GM12878 (cell line): ENCODE data around the gene TMTC1. TPM values are rescaled to one million over a fixed set of nuclear protein-coding genes. Genes with fewer than 3 reads are reported as not detected.

Source experiments
- ATAC-seq: fragments of 200-7000 bp; cut with Tn5 transposase; 3 replicates; pipeline ENCODE4 v1.9.1; 2020; ENCODE audit warnings: mild to moderate bottlenecking, moderate library complexity
- BruUV-seq: library from RNA; stranded (reverse); fragments of 400-500 nt; replicated peaks from 2 replicates; lab custom pipeline; 2021; lab: Mats Ljungman, UMichigan
- CTCF ChIA-PET: fragments of 300-600 bp; sonication (Branson Sonifier 250); formaldehyde crosslinking; extraction: SDS; loops from one replicate; lab custom pipeline; 2021; ENCODE audit warnings: inconsistent platforms; lab: Yijun Ruan, JAX
- POLR2A ChIA-PET: fragments of 350-600 bp; formaldehyde crosslinking; extraction: SDS; loops from one replicate; lab custom pipeline; 2021; ENCODE audit warnings: inconsistent platforms; lab: Charles Lee
- RAD21 ChIA-PET: fragments of 300-600 bp; sonication (Branson Sonifier 250); formaldehyde crosslinking; loops from one replicate; lab custom pipeline; 2023; ENCODE audit warnings: antibody characterized with exemption; ENCODE audit not compliant: unreplicated experiment; lab: Charles Lee
- SMC1A ChIA-PET: fragments of 300-600 bp; sonication (Branson Sonifier 250); formaldehyde crosslinking; loops from one replicate; lab custom pipeline; 2023; ENCODE audit not compliant: unreplicated experiment, uncharacterized antibody; lab: Charles Lee
- DNase-seq: peaks from one replicate; pipeline ENCODE4 v3.0.0-alpha.2; 2011; ENCODE audit warnings: low read depth, low spot score
- FAIRE-seq: peaks from 3 replicates; lab custom pipeline; 2011; peaks lifted over from hg19 to GRCh38; lab: Jason Lieb, UNC
- H2AFZ ChIP-seq: 2 replicates; pipeline ENCODE4 v1.6.0; 2011; ENCODE audit warnings: low read depth, low read length, control low read depth; ENCODE audit not compliant: control insufficient read depth
- H3K27ac ChIP-seq: 2 replicates; pipeline ENCODE4 v1.5.1; 2011; ENCODE audit warnings: control low read depth; ENCODE audit not compliant: control insufficient read depth, insufficient read depth
- H3K27me3 ChIP-seq, 2 experiments: replicated peaks in 1 of 2; 2 replicates each; pipeline versions ENCODE4 v1.6.0 to v1.6.1; 2011; ENCODE audit warnings: low read length in 1 of 2; ENCODE audit not compliant: control insufficient read depth in 2 of 2, insufficient read depth in 2 of 2
- H3K36me3 ChIP-seq, 2 experiments: 2 replicates each; pipeline ENCODE4 v1.5.1; 2011; ENCODE audit warnings: low read length in 1 of 2; ENCODE audit not compliant: control insufficient read depth in 2 of 2, insufficient read depth in 2 of 2
- H3K4me1 ChIP-seq: 2 replicates; pipeline ENCODE4 v1.6.1; 2011; ENCODE audit warnings: mild to moderate bottlenecking, low read length, moderate library complexity, mixed read lengths; ENCODE audit not compliant: control insufficient read depth, insufficient read depth
- H3K4me2 ChIP-seq: 2 replicates; pipeline ENCODE4 v1.6.0; 2011; ENCODE audit warnings: control low read depth; ENCODE audit not compliant: control insufficient read depth, insufficient read depth
- H3K4me3 ChIP-seq: fragments of 200-600 bp; sonication (generic); 2 replicates; pipeline ENCODE4 v1.5.1; 2016
- H3K79me2 ChIP-seq: 2 replicates; pipeline ENCODE4 v1.6.0; 2011; ENCODE audit warnings: low read length; ENCODE audit not compliant: control insufficient read depth, insufficient read depth
- H3K9ac ChIP-seq: 2 replicates; pipeline ENCODE4 v1.8.0; 2011; ENCODE audit warnings: low read length, control low read depth, mixed read lengths; ENCODE audit not compliant: control insufficient read depth, insufficient read depth
- H3K9me3 ChIP-seq: replicated peaks from 3 replicates; pipeline ENCODE4 v1.5.1; 2011; ENCODE audit warnings: mild to moderate bottlenecking, low read length; ENCODE audit not compliant: control insufficient read depth, insufficient read depth
- H4K20me1 ChIP-seq: 2 replicates; pipeline ENCODE4 v1.6.0; 2011; ENCODE audit not compliant: control insufficient read depth, insufficient read depth
- ASH2L ChIP-seq: fragments of 300-600, 200-600 bp; sonication (generic); IDR thresholded peaks from 2 replicates; pipeline ENCODE4 v1.6.1; 2017; ENCODE audit warnings: low read depth, mild to moderate bottlenecking, borderline replicate concordance
- EED ChIP-seq: sonication (generic); IDR thresholded peaks from 2 replicates; pipeline ENCODE4 v1.6.1; 2016; ENCODE audit warnings: antibody characterized with exemption, low read depth
- HDGF ChIP-seq: fragments of 450-650 bp; IDR thresholded peaks from 2 replicates; pipeline ENCODE4 v1.6.1; 2016; ENCODE audit warnings: antibody characterized with exemption
- MEF2A ChIP-seq: IDR thresholded peaks from 2 replicates; pipeline ENCODE4 v1.6.1; 2011; ENCODE audit warnings: low read depth, mild to moderate bottlenecking, low read length, moderate library complexity; ENCODE audit not compliant: insufficient read depth
- MYC ChIP-seq: IDR thresholded peaks from 2 replicates; pipeline ENCODE4 v1.6.1; 2011; ENCODE audit warnings: mild to moderate bottlenecking, low read length, moderate library complexity, inconsistent platforms; ENCODE audit not compliant: insufficient read depth, insufficient replicate concordance, insufficient read length, severe bottlenecking
- NR2C1 ChIP-seq: fragments of 450-650 bp; IDR thresholded peaks from 2 replicates; pipeline ENCODE4 v1.6.1; 2017; ENCODE audit warnings: antibody characterized with exemption, mild to moderate bottlenecking, moderate library complexity
- POLR2AphosphoS5 ChIP-seq: IDR thresholded peaks from 2 replicates; pipeline ENCODE4 v1.6.1; 2011; ENCODE audit warnings: mild to moderate bottlenecking, low read length, inconsistent platforms
- RCOR1 ChIP-seq: conservative IDR thresholded peaks from 2 replicates; pipeline ENCODE4 v1.6.1; 2012; ENCODE audit warnings: low read depth, low read length, improper control_type of control experiment
- SMAD5 ChIP-seq: IDR thresholded peaks from 2 replicates; pipeline ENCODE4 v1.6.1; 2016; ENCODE audit warnings: antibody characterized with exemption, low read depth
- SREBF2 ChIP-seq: IDR thresholded peaks from 2 replicates; pipeline ENCODE4 v1.6.1; 2012; ENCODE audit warnings: mild to moderate bottlenecking, low read length
- ZNF217 ChIP-seq: fragments of 450-650 bp; IDR thresholded peaks from 2 replicates; pipeline ENCODE4 v1.6.1; 2017; ENCODE audit warnings: antibody characterized with exemption, mild to moderate bottlenecking
- WGBS: methylation state at CpG from one replicate; pipeline ENCODE4 v1.1.6; 2016; ENCODE audit warnings: low lambda C conversion rate; ENCODE audit not compliant: insufficient replicate concordance, insufficient coverage; ENCODE audit errors: missing lambda C conversion rate; 5-methylcytosine and 5-hydroxymethylcytosine counted together
- in situ Hi-C: fragments of 300-500 bp; cut with MboI; formaldehyde crosslinking; loops from 9 replicates; pipeline ENCODE4 v1.14.3; 2018; ENCODE audit warnings: mixed read lengths
- intact Hi-C: fragments of 100-400 bp; cut with micrococcal nuclease; formaldehyde crosslinking; loops from one replicate; pipeline ENCODE4 v1.14.2; 2022; ENCODE audit not compliant: unreplicated experiment
- polyA plus RNA-seq, 11 experiments: library from polyadenylated mRNA; depleted of rRNA in 4 of 11; unstranded in 6 of 11; stranded (reverse) in 5 of 11; fragments of >200 nt; fragmentation: Nextera tagmentation in 4 of 11; fragmentation: Illumina TruSeq in 1 of 11; extraction: Ambion mirVana in 4 of 11; extraction: Trizol in 1 of 11; gene quantifications; 1 replicate in 1 of 11; 2 replicates in 10 of 11; pipeline versions ENCODE4 v1.2.1 to v1.2.3, GENCODE V29; 2011 to 2016; ENCODE audit warnings: inconsistent platforms in 2 of 11, missing spikeins in 2 of 11, low read depth in 1 of 11
- total RNA-seq, 4 experiments: library from RNA; depleted of rRNA in 3 of 4; stranded (reverse); fragments of >200 nt in 3 of 4; fragmentation: Illumina TruSeq in 1 of 4; extraction: Trizol in 1 of 4; gene quantifications; 2 replicates each; pipeline versions ENCODE4 v1.2.1 to v1.2.3, GENCODE V29; 2013 to 2021
- TF ChIP-seq, protein P1 (sequence below): fragments of 450-650 bp; formaldehyde crosslinking; IDR thresholded peaks from 2 replicates; pipeline ENCODE4 v1.4.0; 2022; ENCODE audit warnings: mild to moderate bottlenecking, moderate library complexity
- TF ChIP-seq, protein P2 (sequence below): fragments of 450-650 bp; IDR thresholded peaks from 2 replicates; pipeline ENCODE4 v1.6.1; 2017; ENCODE audit warnings: antibody characterized with exemption, mild to moderate bottlenecking, moderate library complexity
- TF ChIP-seq, protein P3 (sequence below): IDR thresholded peaks from 2 replicates; pipeline ENCODE4 v1.6.1; 2012; ENCODE audit warnings: low read length, inconsistent platforms

The TMTC1 gene
- total and polyA plus RNA-seq, 10 of the 15 experiments (the other 5 are each of a cell fraction or from before 2014, with no cell fraction given): 0.10 to 20.9 (median 0.57) TPM

DNA sequence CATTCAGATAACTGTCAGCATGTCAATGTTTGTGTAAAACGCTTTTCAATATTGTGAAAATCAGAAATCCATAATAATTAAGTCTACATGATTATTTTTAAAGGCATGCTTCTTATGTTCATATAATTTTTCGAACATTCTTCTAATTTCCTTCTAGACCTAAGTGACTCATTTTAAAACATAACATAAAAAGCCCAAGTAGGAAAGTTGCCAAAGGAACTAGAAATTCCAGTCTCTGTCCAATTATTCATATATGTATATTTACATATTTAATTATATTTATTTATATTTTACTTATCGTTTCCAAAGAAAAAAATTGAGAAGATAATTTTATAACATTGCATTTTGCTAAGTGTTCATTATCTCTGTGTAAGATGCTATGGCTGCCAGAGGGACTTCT is 110.4 kb downstream of the TMTC1 start:
- Histone ChIP-seq H3K9ac (no peak overlapping the region), H3K79me2 (no peaks in the 10 kb centered on the region), H3K4me1 (no peaks in the 10 kb centered on the region), H3K4me3 (no peak overlapping the region), H3K9me3 (no peaks in the 10 kb centered on the region), H3K36me3 (no peaks in the 10 kb centered on the region), H3K4me2 (no peak overlapping the region), H4K20me1 (no peaks in the 10 kb centered on the region), H3K27me3 (no peaks in the 10 kb centered on the region), H3K27ac (no peak overlapping the region), H2AFZ (no peak overlapping the region)
- no TSS peak for BruUV-seq
- POLR2A ChIA-PET: interaction anchor here (0.6 to 1.5 kb wide), 2 partner anchors 9 to 151 kb away, joined by 3 to 4 read pairs; no protein-coding TSS in a partner anchor
- intact Hi-C loops: no loop called here
- DNase-seq: no peak
- CTCF ChIA-PET: interaction anchor here (0.9 to 1.7 kb wide), 4 partner anchors 9 to 20 kb away, joined by 3 to 6 read pairs (median 4); no protein-coding TSS in a partner anchor
- SMC1A ChIA-PET: interaction anchor here (0.6 to 4.9 kb wide), 13 partner anchors 12 to 164 kb away, joined by 3 to 29 read pairs (median 3); no protein-coding TSS in a partner anchor
- 19% methylated on average over 3 of the region's 3 CpGs for WGBS
- RAD21 ChIA-PET: interaction anchor here (1.2 to 1.7 kb wide), 4 partner anchors 13 to 74 kb away, joined by 3 to 4 read pairs (median 3); no protein-coding TSS in a partner anchor
- ATAC-seq: no peak
- TF ChIP-seq ZNF217 (no peak), NR2C1 (no peak), HDGF (no peak), MEF2A (no peak), POLR2AphosphoS5 (no peak), RCOR1 (no peak), SREBF2 (no peak), MYC (no peak), ASH2L (no peak), EED (no peak), SMAD5 (no peak)
- TF ChIP-seq, protein P1, sequence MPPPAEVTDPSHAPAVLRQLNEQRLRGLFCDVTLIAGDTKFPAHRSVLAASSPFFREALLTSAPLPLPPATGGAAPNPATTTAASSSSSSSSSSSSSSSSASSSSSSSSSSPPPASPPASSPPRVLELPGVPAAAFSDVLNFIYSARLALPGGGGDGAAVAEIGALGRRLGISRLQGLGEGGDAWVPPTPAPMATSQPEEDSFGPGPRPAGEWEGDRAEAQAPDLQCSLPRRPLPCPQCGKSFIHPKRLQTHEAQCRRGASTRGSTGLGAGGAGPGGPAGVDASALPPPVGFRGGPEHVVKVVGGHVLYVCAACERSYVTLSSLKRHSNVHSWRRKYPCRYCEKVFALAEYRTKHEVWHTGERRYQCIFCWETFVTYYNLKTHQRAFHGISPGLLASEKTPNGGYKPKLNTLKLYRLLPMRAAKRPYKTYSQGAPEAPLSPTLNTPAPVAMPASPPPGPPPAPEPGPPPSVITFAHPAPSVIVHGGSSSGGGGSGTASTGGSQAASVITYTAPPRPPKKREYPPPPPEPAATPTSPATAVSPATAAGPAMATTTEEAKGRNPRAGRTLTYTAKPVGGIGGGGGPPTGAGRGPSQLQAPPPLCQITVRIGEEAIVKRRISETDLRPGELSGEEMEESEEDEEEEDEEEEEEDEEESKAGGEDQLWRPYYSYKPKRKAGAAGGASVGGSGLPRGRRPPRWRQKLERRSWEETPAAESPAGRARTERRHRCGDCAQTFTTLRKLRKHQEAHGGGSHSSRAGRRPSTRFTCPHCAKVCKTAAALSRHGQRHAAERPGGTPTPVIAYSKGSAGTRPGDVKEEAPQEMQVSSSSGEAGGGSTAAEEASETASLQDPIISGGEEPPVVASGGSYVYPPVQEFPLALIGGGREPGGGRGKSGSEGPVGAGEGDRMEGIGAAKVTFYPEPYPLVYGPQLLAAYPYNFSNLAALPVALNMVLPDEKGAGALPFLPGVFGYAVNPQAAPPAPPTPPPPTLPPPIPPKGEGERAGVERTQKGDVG (CRISPR knock-in tag): no peak
- TF ChIP-seq, protein P2, sequence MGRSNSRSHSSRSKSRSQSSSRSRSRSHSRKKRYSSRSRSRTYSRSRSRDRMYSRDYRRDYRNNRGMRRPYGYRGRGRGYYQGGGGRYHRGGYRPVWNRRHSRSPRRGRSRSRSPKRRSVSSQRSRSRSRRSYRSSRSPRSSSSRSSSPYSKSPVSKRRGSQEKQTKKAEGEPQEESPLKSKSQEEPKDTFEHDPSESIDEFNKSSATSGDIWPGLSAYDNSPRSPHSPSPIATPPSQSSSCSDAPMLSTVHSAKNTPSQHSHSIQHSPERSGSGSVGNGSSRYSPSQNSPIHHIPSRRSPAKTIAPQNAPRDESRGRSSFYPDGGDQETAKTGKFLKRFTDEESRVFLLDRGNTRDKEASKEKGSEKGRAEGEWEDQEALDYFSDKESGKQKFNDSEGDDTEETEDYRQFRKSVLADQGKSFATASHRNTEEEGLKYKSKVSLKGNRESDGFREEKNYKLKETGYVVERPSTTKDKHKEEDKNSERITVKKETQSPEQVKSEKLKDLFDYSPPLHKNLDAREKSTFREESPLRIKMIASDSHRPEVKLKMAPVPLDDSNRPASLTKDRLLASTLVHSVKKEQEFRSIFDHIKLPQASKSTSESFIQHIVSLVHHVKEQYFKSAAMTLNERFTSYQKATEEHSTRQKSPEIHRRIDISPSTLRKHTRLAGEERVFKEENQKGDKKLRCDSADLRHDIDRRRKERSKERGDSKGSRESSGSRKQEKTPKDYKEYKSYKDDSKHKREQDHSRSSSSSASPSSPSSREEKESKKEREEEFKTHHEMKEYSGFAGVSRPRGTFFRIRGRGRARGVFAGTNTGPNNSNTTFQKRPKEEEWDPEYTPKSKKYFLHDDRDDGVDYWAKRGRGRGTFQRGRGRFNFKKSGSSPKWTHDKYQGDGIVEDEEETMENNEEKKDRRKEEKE: no peak
- TF ChIP-seq, protein P3, sequence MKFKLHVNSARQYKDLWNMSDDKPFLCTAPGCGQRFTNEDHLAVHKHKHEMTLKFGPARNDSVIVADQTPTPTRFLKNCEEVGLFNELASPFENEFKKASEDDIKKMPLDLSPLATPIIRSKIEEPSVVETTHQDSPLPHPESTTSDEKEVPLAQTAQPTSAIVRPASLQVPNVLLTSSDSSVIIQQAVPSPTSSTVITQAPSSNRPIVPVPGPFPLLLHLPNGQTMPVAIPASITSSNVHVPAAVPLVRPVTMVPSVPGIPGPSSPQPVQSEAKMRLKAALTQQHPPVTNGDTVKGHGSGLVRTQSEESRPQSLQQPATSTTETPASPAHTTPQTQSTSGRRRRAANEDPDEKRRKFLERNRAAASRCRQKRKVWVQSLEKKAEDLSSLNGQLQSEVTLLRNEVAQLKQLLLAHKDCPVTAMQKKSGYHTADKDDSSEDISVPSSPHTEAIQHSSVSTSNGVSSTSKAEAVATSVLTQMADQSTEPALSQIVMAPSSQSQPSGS: no peak
- in situ Hi-C loops: no loop called here
- FAIRE-seq: no peak
